ENCODE data around the gene RASSF7. TPM values are rescaled to one million over a fixed set of nuclear protein-coding genes. Genes with fewer than 3 reads are reported as not detected.

Gene RASSF7
- total and polyA plus RNA-seq, 2 donors from 2014 or later, result 106 to 108 TPM

DNA sequence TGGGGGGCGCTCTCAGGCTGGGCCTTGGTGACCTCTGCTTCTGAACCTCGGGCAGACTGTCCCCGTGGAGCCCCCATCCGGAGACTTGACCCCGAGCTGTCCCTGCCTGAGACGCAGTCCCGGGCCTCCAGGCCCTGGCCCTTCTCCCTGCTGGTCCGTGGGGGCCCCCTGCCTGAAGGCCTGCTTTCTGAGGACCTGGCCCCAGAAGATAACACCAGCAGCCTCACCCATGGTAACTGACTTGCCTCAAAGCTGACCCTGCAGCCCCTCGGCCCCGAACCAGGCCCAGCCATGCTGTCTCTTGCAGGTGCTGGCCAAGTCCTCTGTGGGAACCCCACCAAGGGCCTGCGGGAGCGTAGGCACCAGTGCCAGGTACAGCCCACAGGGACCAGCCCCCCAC lies 9.2 kb upstream of the RASSF7 start:
- Histone ChIP-seq H3K9ac (ENCODE audit: low read length in 3 of 3) (no peak overlapping the region), H3K27ac (ENCODE audit: low read depth in 2 of 2, low read length in 2 of 2) (no peak overlapping the region), H3K27me3 (ENCODE audit: control insufficient read depth, insufficient read depth, low read length) (no peaks in the 10 kb centered on the region), H3K4me3 (ENCODE audit: low read length in 3 of 3) (no peak overlapping the region), H3K36me3 (ENCODE audit: control insufficient read depth in 2 of 3, insufficient read depth in 3 of 3, low read length in 3 of 3) (no peaks in the 10 kb centered on the region), H3K9me3 (ENCODE audit: control insufficient read depth in 2 of 3, insufficient read depth in 1 of 3, low read length in 3 of 3) (no peaks in the 10 kb centered on the region), H3K4me1 (ENCODE audit: control insufficient read depth in 2 of 3, insufficient read depth in 2 of 3, low read depth in 1 of 3, low read length in 3 of 3) (peaks cover 0 to 5% (median 0%) of the 10 kb centered on the region in 3 donors)
- intact Hi-C loops (cut with DNase I), result loop anchor here (10.0 kb wide), 1 partner anchor 173 kb away; no protein-coding TSS in a partner anchor
- DNase-seq (no peak), FAIRE-seq (no peak)
- TF ChIP-seq, protein P1, sequence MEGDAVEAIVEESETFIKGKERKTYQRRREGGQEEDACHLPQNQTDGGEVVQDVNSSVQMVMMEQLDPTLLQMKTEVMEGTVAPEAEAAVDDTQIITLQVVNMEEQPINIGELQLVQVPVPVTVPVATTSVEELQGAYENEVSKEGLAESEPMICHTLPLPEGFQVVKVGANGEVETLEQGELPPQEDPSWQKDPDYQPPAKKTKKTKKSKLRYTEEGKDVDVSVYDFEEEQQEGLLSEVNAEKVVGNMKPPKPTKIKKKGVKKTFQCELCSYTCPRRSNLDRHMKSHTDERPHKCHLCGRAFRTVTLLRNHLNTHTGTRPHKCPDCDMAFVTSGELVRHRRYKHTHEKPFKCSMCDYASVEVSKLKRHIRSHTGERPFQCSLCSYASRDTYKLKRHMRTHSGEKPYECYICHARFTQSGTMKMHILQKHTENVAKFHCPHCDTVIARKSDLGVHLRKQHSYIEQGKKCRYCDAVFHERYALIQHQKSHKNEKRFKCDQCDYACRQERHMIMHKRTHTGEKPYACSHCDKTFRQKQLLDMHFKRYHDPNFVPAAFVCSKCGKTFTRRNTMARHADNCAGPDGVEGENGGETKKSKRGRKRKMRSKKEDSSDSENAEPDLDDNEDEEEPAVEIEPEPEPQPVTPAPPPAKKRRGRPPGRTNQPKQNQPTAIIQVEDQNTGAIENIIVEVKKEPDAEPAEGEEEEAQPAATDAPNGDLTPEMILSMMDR (IDR thresholded peaks at IDR 0.05; ENCODE audit: borderline replicate concordance, extremely low read depth, insufficient read depth), result no peak

DNA sequence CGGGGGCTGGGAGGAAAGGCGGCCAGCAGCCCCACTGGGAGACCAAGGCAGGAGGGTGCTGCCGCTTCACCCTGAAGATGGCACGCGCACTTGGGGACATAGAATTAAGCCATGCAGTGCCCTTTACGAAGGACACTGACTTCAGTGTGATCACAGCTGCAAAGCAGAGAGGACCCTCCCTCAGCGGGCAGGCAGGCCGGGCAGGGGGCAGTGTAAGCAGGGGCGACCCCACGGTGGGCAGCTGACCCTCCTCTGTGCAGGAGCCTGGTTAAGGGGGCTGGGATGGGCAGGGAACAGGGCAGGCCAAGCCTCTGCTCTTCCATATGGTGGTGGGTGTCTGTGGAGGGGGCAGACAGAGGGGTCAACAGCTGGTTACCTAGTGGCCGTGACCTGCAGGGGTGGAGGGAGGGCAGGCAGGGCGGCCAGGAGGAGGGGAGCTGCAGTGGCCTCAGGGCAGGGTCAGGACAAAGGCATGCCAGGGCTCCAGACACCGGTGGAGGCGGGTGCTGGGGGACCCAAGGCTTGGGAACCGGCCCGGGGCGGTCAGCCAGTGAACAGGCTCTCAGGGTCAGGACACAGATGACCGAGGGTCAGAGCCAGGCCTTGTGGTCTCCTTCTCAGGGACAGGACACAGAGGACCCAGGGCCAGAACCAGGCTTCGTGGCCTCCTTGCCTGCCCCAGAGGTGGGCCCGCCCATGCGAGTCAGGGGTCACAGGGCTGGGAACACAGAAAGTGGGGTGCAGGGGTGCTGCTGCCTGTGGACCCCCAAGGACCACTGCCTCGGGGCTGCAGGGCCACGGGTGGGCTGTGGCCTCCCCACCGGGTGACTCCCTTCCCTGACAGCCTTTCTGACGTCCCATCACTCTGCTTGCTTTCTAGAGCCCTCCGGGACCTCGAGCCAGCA lies 7.4 kb upstream of the RASSF7 start:
- TF ChIP-seq, protein P1 (IDR thresholded peaks at IDR 0.05; ENCODE audit: borderline replicate concordance, extremely low read depth, insufficient read depth), result no peak
- no peaks in the 10 kb centered on the region for H3K9me3 ChIP-seq (ENCODE audit: control insufficient read depth in 2 of 3, insufficient read depth in 1 of 3, low read length in 3 of 3)
- H3K27me3 ChIP-seq (ENCODE audit: control insufficient read depth, insufficient read depth, low read length), result no peaks in the 10 kb centered on the region
- H3K4me1 ChIP-seq (ENCODE audit: control insufficient read depth in 2 of 3, insufficient read depth in 2 of 3, low read depth in 1 of 3, low read length in 3 of 3), result peaks cover 0 to 5% (median 0%) of the 10 kb centered on the region in 3 donors
- no peak overlapping the region for H3K9ac ChIP-seq (ENCODE audit: low read length in 3 of 3)
- DNase-seq, result peak in 1 of 5 donors; percentile 61
- no peak overlapping the region for H3K27ac ChIP-seq (ENCODE audit: low read depth in 2 of 2, low read length in 2 of 2)
- no peak for FAIRE-seq
- no peaks in the 10 kb centered on the region for H3K36me3 ChIP-seq (ENCODE audit: control insufficient read depth in 2 of 3, insufficient read depth in 3 of 3, low read length in 3 of 3)
- intact Hi-C loops (cut with DNase I), result loop anchor here (10.0 kb wide), 1 partner anchor 171 kb away; no protein-coding TSS in a partner anchor
- H3K4me3 ChIP-seq (ENCODE audit: low read length in 3 of 3), result no peak overlapping the region

DNA sequence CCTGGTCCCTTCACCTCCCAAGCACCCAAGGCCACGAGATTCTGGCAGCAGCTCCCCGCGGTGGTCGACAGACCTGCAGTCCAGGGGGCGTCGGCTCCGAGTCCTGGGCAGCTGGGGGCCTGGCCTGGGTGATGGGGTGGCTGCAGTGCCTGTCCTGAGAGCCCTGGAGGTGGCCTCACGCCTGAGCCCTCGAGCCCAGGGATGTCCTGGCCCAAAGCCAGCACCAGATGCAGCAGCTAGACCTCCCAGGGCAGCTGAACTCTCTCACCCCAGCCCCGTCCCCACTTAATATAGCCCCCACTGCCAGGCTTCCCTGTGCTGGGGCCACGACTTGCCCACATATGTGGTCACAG lies 6.8 kb upstream of the RASSF7 start:
- TF ChIP-seq, protein P1 (IDR thresholded peaks at IDR 0.05; ENCODE audit: borderline replicate concordance, extremely low read depth, insufficient read depth), result no peak
- H3K4me3 ChIP-seq (ENCODE audit: low read length in 3 of 3), result no peak overlapping the region
- H3K9me3 ChIP-seq (ENCODE audit: control insufficient read depth in 2 of 3, insufficient read depth in 1 of 3, low read length in 3 of 3), result no peaks in the 10 kb centered on the region
- DNase-seq, result peak in 1 of 5 donors; percentile 74
- no peak overlapping the region for H3K9ac ChIP-seq (ENCODE audit: low read length in 3 of 3)
- H3K27me3 ChIP-seq (ENCODE audit: control insufficient read depth, insufficient read depth, low read length), result no peaks in the 10 kb centered on the region
- intact Hi-C loops (cut with DNase I), result loop anchor here (10.0 kb wide), 1 partner anchor 171 kb away; no protein-coding TSS in a partner anchor
- H3K27ac ChIP-seq (ENCODE audit: low read depth in 2 of 2, low read length in 2 of 2), result no peak overlapping the region
- H3K36me3 ChIP-seq (ENCODE audit: control insufficient read depth in 2 of 3, insufficient read depth in 3 of 3, low read length in 3 of 3), result no peaks in the 10 kb centered on the region
- peaks cover 0 to 7% (median 0%) of the 10 kb centered on the region in 3 donors for H3K4me1 ChIP-seq (ENCODE audit: control insufficient read depth in 2 of 3, insufficient read depth in 2 of 3, low read depth in 1 of 3, low read length in 3 of 3)
- FAIRE-seq, result no peak
